GM15510 (cell line): ENCODE measurements around the gene PDE2A.

Experiments
- POLR2A ChIP-seq: IDR thresholded peaks from 3 replicates; pipeline ENCODE4 v1.6.1; 2011; ENCODE audit warnings: borderline replicate concordance; ENCODE audit not compliant: insufficient read length; ENCODE audit errors: extremely low read depth

PDE2A gene

DNA sequence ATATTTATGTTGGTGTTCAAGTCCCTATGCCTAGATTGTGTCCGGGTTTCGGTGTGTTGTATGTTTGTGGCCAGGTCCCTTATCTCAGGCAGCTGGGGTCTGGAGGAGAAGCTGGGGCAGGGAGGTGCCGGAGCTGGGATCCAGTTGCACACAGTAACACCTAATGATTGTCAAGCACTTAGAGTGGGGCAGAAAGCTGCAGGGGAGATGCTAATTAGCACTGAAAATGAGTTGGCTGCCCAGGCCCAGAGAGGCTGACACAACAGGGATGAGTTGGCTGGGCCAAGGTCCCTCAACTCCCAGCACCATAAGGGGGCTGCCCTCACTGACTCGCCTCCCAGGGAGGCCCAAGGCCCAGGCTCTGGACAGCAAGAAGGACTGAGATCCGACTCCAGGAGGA is 12.2 kb downstream of the PDE2A start:
- no peak for TF ChIP-seq POLR2A

DNA sequence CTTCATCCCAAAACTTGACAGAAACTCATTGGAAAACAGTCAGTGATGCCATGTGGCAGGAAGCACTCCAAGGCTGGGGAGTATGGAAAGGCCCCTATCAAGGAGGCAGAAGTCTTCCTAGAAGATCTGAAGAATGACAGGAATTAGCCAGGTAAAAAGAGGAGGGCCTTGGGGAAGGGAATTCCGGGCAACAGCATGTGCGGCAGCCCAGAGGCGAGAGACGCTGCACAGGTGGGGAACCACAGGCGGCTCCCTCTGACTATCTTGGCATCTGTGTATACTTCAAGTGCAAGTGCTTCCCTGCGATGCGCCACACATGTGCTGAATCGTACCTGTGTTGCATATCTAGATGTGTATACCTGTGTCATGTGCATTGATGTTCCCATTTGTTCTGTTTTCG is 12.7 kb downstream of the PDE2A start:
- no peak for TF ChIP-seq POLR2A

DNA sequence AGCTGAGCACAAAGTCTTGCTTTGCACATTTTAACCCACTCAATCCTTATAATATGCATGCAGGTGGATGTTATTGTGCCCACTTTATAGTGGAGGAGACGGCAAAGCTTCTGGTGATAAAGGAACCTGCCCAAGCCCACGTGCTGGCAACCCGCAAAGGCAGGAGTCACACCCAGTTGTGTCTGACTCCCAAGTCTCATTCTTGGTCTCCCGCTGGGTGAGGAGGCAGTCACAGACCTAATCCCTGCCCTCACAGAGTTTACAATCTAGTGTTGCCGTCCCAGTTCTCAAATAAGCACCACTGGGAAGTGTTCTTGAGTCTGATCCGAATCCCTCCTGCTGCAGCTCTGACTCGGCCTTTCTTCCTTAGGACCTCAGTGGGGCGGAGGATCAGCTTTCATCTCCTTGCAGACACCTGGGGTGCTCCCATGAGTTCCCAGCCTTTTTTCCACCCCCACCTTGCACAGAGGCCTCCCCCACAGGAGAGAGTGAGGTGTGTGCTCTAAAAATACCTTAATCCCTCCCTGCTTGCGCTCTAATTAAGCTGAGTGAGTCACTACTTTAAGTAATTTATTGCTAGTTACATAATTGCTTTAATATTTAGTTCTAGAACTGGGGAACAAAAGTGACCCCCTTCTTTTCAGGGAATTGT is 15.1 kb downstream of the PDE2A start:
- no peak for TF ChIP-seq POLR2A

DNA sequence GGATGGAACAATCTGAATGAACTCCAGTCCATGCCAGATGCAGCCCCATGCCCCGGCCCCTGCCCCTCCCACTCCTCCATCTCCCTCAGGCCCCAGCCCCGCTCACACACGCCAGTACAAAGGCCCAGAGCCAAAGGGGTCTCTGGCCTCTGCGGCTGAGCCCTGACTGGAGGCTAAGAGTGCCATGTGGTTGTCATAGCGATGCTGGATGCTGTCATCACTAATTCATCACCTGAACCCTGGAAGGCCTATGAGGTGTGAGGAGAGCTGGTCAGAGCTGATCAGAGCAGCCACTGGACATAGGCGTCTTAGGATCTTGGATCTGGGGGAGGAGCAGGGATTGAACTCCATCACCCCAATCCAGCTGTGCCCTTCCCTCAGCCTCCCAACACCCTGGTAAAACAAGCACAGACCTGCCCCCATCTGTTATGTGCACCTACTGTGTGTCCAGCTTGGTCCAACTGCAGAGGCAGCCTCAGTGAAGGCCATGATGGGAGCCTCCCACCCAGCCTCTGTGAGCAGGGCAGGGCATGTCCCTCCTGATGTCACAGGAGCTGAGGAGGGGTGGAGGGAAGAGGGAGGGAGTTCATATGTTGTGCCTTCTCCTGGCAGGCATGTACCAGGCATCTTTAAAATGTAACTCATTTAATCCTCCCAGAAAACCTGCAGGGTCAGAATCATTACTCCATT is 16.7 kb downstream of the PDE2A start:
- no peak for TF ChIP-seq POLR2A

GRCh38 chr11:72655896-72656464 is 18.2 kb downstream of the PDE2A start:
- TF ChIP-seq POLR2A: no peak

DNA sequence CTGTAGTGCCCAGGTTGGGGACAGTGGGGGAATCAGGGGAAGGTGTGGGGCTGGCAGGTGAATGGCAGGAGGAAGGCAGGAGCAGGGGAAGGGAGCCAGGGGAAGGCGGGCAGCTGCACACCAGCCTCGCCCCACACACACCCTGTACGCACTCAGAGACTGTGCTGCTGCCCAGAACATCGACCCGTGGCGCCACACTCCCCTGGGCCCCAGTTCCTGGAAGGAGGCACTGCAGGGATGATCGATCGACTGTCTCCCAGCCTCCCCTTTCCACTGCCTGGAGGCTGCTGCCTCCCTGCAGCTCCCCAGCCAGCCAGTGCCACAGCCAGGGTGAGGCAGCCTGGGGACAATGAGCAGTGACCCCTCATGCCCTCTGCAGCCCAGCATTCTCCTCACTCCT is 19.2 kb downstream of the PDE2A start:
- no peak for TF ChIP-seq POLR2A

- TF ChIP-seq POLR2A: no peak
Observed at GRCh38 chr11:72653649-72654048, 20.6 kb downstream of the PDE2A start.

- no peak for TF ChIP-seq POLR2A
Observed at GRCh38 chr11:72652873-72653630, 21.2 kb downstream of the PDE2A start.

- TF ChIP-seq POLR2A: no peak
Observed at GRCh38 chr11:72652133-72652532, 22.1 kb downstream of the PDE2A start.

GRCh38 chr11:72649215-72649976 is 24.8 kb downstream of the PDE2A start:
- TF ChIP-seq POLR2A: no peak

- no peak for TF ChIP-seq POLR2A
Observed at GRCh38 chr11:72648384-72649136, 25.7 kb downstream of the PDE2A start.

- no peak for TF ChIP-seq POLR2A
Observed at GRCh38 chr11:72647882-72648281, 26.3 kb downstream of the PDE2A start.

DNA sequence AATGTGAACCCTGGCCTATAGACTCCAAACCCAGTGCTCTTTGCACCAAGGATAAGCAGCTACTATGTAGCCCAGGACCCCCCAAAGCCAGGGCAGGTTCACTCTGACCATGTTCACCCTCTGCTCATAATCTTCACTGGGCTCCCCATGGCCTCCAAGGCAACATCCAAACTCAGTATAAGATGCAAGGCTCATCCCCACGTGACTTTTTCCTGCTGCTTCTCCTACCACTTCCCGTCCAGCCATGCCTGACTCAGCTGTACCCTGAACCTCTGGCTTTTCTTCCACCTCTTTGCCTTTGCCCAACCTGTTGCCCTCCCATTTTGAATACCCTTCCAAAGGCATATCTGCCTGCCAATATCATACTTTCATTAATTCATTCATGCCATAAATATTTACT is 27.8 kb downstream of the PDE2A start:
- TF ChIP-seq POLR2A: no peak

DNA sequence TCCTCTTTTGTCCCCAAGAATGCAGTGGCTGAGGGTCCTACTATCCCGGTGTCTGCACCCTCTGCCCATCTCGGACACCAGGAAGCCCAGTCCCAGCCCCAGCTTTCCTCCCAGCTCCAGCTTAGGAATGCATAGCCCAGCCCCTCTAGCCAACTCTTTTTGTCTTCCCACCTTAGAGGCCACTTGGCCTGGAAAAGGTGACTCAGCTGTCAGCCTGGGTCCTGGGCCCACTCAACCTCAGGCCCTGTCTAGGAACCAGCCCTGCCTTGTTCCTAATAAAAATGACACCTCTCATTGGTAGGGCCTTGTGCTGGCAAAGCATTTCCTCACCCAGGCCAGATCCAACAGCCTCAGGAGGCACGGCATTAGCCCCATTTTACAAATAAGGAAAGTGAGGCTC is 28.2 kb downstream of the PDE2A start:
- no peak for TF ChIP-seq POLR2A
